ENCODE measurements around the gene CDHR4. TPM values are rescaled to one million over a fixed set of nuclear protein-coding genes. Genes with fewer than 3 reads are reported as not detected.
A peak's percentile ranks its signal among the peaks of the same experiment; 100 is the strongest.

CDHR4 gene
- total RNA-seq, 2 donors from 2014 or later, result 0.20 TPM; not detected in 1

DNA sequence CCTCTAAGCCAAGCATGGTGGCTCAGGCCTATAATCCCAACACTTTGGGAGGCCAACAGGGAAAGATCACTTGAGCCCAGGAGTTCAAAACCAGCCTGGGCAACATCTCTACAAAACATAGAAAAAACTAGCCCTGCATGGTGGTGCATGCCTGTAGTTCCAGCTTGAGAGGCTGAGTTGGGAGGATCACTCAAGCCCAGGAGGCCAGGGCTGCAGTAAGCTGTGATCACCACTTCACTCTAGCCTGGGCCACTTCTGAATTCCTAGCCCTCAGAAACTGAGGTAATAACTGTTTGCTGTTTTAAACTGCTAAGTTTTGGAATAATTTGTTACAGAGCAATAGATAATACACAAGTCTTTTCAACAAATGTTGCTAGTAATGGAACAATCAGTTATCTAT lies 29.7 kb downstream of the CDHR4 start:
- Histone ChIP-seq H3K27ac (no peak overlapping the region), H3K4me1 (no peaks in the 10 kb centered on the region), H3K9me3 (no peaks in the 10 kb centered on the region), H3K4me3 (no peak overlapping the region), H3K36me3 (no peaks in the 10 kb centered on the region), H3K27me3 (no peaks in the 10 kb centered on the region)
- no peak for DNase-seq (ENCODE audit: low spot score)
- TF ChIP-seq, protein P1, sequence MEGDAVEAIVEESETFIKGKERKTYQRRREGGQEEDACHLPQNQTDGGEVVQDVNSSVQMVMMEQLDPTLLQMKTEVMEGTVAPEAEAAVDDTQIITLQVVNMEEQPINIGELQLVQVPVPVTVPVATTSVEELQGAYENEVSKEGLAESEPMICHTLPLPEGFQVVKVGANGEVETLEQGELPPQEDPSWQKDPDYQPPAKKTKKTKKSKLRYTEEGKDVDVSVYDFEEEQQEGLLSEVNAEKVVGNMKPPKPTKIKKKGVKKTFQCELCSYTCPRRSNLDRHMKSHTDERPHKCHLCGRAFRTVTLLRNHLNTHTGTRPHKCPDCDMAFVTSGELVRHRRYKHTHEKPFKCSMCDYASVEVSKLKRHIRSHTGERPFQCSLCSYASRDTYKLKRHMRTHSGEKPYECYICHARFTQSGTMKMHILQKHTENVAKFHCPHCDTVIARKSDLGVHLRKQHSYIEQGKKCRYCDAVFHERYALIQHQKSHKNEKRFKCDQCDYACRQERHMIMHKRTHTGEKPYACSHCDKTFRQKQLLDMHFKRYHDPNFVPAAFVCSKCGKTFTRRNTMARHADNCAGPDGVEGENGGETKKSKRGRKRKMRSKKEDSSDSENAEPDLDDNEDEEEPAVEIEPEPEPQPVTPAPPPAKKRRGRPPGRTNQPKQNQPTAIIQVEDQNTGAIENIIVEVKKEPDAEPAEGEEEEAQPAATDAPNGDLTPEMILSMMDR (IDR thresholded peaks at IDR 0.05), result no peak

DNA sequence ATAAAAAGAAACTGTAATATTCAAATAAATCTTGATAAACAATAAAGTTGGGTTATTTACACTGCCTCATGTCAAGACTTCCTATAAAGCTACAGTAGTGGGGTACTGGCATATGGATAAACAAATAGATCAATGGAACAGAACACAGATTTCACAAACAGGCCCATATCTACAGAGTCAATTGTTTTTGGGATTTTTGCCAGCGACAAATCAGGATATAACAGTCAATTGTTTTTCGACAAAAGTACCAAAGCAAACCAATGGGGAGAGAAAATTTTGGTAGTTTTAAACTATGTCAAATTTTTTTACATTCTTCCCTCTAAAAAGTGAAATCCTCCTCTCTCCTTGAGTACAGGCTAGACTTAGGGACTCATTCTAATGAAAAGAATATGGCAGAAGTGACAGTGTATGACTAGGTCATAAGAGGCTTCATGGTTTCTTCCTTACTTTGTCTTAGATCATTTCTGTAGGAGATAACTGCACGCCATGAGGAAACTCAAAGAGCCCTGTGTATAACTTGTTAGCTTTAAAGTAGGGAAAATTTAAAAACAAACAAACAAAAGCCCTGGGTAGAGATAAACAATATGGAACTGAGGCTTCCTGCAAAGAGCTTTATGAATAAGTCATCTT lies 30.3 kb downstream of the CDHR4 start:
- Histone ChIP-seq H3K27ac (no peak overlapping the region), H3K9me3 (no peaks in the 10 kb centered on the region), H3K27me3 (no peaks in the 10 kb centered on the region), H3K36me3 (no peaks in the 10 kb centered on the region), H3K4me3 (no peak overlapping the region), H3K4me1 (no peaks in the 10 kb centered on the region)
- TF ChIP-seq, protein P1 (IDR thresholded peaks at IDR 0.05), result no peak
- no peak for DNase-seq (ENCODE audit: low spot score)

DNA sequence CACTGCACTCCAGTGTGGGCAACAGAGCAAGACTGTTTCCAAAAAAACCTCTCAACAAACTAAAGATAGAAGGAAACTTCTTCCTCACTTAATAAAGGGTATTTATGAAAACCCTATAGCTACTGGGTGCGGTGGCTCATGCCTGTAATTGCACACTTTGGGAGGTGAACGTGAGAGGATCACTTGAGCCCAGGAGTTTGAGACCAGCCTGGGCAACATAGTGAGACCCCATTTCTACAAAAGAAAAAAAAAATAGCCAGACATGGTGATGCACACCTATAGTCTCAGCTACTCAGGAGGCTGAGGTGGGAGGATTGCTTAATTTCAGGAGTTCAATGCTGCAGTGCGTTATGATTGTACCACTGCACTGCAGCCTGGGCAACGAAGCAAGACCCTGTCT lies 35.7 kb downstream of the CDHR4 start:
- Histone ChIP-seq H3K4me3 (no peak overlapping the region), H3K27me3 (no peaks in the 10 kb centered on the region), H3K27ac (no peak overlapping the region), H3K9me3 (no peaks in the 10 kb centered on the region), H3K4me1 (no peaks in the 10 kb centered on the region), H3K36me3 (no peaks in the 10 kb centered on the region)
- no peak for DNase-seq (ENCODE audit: low spot score)
- TF ChIP-seq, protein P1 (IDR thresholded peaks at IDR 0.05), result no peak

DNA sequence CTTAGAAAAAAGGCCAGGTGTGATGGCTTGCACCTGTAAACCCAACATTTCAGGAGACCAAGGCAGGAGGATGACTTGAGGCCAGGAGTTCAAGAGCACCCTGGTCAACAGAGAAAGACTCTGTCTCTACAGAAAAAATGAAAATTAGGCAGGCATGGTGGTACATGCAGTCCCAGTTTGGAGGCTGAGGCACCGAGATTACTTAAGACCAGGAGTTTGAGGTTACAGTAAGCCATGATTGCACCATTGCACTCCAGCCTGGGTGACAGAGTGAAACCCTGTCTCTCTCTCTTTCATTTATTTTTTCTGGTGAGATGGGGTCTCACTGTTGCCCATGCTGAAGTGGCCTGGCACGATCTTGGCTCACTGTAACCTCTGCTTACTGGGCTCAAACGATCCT lies 38.0 kb downstream of the CDHR4 start:
- Histone ChIP-seq H3K27ac (no peak overlapping the region), H3K4me3 (no peak overlapping the region), H3K27me3 (no peaks in the 10 kb centered on the region), H3K4me1 (no peaks in the 10 kb centered on the region), H3K9me3 (no peaks in the 10 kb centered on the region), H3K36me3 (no peaks in the 10 kb centered on the region)
- DNase-seq (ENCODE audit: low spot score), result peak; percentile 23
- TF ChIP-seq, protein P1 (IDR thresholded peaks at IDR 0.05), result no peak

DNA sequence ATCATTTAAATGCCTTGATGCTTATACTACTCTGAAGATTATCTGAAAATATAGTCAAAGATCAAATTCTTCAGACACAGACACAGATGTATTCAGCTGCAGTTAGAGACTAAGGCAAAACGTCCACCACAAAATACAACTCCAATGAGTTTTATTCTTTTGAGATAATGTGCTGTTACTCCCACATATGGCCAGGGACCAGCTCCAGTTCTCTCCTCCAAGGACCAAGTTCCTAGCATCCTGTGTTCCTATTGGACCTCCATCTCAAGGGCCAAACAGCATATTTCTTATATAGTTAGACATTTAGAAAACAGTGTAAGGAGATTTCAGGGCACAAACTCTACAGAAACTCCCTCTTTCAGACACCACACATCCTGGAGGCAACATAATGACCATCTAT lies 40.4 kb downstream of the CDHR4 start:
- peaks cover 0 to 1% of the 10 kb centered on the region in 2 donors for H3K4me1 ChIP-seq
- H3K27me3 ChIP-seq, result no peaks in the 10 kb centered on the region
- no peak overlapping the region for H3K27ac ChIP-seq
- DNase-seq (ENCODE audit: low spot score), result peak; percentile 9
- H3K9me3 ChIP-seq, result no peaks in the 10 kb centered on the region
- TF ChIP-seq, protein P1 (IDR thresholded peaks at IDR 0.05), result no peak
- no peaks in the 10 kb centered on the region for H3K36me3 ChIP-seq
- no peak overlapping the region for H3K4me3 ChIP-seq

DNA sequence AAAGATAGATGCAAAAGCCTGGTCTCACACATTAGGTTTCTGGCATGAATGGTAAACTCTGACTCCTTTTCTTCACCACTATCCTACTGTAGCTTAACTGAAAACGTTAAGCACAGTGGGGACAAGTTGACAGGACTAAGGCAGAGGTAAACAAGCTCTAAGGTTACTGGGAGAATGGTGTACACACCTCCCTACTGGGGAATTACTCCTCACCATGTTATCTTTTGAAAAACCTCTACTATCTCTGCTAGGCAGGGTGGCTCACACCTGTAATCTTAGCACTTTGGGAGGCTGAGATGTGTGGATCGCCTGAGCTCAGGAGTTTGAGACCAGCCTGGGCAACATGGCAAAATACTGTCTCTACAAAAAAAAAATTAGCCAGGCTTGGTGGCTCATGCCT lies 42.5 kb downstream of the CDHR4 start:
- Histone ChIP-seq H3K27me3 (no peaks in the 10 kb centered on the region), H3K27ac (no peak overlapping the region), H3K36me3 (no peaks in the 10 kb centered on the region), H3K9me3 (no peaks in the 10 kb centered on the region), H3K4me3 (no peak overlapping the region), H3K4me1 (peaks cover 0 to 8% of the 10 kb centered on the region in 2 donors)
- peak; percentile 11 for DNase-seq (ENCODE audit: low spot score)
- TF ChIP-seq, protein P1 (IDR thresholded peaks at IDR 0.05), result no peak

Data from right atrium auricular region (tissue), 2 donors.